HG02981 (cell line): Measurements from ENCODE around the gene ATP8B3.

ENCODE experiments used
- ATAC-seq: cut with Tn5 transposase; IDR thresholded peaks from one replicate; pipeline ENCODE4 v1.9.1; 2021; ENCODE audit warnings: mild to moderate bottlenecking, moderate library complexity; ENCODE audit not compliant: unreplicated experiment

The ATP8B3 gene

DNA sequence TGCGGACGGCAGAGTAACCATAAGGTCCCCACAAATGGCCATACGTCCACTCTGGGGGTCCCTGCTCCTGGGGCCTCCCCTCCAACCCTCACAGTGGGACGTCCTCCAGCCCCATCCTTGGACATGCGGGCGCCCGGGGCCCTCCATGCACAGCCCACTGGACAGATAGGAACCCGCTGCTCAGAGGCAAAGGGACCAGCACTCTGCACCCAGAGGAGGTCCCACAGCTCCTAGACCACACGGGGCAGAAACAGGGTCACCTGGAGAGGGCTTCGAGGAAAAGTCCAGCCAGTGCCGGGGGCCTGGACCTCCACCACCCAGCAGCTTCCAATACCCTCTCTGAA lies 25.1 kb upstream of the ATP8B3 start:
- ATAC-seq, result no peak

DNA sequence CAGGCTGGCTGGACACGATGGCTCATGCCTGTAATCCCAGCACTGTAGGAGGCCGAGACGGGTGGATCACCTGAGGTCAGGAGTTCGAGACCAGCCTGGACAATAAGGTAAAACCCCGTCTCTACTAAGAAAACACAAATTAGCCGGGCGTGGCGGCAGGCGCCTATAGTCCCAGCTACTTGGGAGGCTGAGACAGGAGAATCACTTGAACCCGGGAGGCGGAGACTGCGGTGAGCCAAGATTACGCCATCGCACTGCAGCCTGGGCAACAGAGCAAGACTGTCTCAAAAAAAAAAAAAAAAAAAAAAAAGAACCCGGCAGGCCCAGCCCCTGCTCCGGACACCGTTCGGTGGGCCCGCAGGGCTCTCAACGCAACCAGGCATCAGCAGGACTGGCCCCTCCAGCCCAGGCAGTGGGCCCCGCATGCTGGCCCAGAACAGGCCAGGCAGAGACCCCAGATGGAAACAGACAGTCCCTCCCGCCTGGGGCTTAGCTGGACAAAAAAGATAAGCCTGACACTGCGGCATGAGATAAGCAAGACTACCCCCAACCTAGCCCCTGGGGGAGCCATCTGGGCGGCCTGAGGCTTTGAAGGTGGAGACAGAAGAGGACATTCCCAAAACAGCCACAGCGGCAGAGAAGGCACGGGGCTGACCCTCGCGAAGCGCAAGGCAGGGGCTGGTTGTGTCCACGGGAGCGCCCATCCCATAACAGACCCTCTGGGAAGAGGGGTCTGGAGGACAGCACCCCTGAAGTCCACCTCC lies 24.6 kb upstream of the ATP8B3 start:
- no peak for ATAC-seq

DNA sequence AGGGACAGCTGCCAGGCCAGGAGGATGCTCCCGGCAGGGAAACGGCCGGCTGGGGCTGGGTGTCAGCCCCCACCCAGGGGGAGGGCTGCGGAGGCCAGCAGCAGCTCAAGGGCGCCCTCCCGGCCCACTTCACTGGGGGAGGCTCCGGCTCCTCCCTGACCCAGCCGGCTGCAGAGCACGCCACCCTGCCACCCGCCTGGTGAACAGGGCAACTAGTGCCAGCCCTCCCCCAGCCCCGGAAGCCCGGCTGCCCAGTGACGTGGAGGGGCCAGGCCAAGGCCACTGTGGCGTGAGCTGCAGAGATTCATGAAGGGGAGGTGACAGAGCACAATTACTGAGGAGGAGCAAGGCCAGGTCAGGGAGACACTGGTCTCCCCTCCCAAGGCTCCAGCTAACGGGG lies 21.5 kb upstream of the ATP8B3 start:
- ATAC-seq, result no peak

DNA sequence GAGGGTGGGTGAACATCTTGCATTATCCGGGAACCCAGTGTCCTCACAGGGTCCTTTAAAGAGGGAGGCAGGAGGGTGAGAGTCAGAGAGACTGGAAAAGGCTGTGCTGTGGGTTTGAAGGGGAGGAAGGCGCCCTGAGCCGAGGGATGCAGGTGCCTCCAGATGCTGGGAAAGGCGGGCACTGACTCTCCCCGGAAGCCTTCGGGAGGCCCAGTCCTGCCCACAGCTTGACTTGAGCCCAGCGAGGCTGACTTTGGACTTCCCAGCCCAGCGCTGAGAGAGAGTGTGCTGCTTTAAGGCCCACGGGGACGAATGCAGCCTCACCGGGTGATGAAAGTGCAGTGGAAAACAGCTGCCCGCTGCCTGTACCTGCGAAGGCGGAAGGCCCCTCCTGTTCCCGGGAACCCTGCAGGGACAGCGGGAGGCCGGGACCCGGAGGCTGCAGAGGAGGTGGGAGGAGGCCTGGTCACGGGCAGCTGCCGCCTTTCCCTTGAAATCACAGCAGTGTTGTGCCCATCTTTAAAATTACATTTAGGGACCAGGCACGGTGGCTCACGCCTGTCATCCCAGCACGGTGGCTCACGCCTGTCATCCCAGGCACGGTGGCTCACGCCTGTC lies 20.1 kb upstream of the ATP8B3 start:
- ATAC-seq, result no peak

DNA sequence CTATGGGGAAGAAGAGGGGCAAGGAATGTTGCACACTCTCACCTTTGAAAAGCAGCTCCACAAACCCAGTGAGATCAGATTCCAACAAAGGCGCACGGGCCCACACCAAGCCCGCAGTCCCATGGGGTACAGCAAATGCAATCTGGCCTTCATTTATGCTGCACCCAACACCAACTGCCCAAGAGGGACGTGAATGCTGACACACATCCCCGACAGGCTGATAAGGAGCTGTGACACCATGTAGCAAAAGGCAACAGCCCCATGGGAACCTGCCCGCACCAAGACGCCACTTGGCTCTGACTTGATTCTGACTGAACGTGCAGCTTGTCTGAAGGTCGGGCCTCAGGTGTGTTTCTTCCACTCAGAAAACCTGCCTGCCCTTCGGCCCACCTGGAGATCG lies 18.9 kb upstream of the ATP8B3 start:
- no peak for ATAC-seq

DNA sequence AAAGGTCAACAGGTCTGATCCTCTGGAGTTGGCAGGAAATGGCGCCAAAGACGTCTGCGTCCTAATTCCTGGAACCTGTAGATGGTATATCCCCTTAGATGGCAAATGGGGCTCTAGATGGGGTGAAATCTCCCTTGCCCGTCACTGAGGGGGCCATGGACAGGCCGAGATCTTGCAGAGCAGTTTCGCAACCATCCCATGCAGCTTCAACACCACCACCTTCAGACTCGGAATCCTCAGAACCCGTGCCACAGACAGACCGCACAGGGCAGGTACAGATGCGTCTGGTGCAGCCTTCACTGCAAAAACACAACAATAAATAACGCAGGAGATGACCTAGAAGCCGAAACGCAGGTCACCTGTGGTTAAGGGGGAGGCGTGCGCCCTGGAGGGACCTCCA lies 18.5 kb upstream of the ATP8B3 start:
- ATAC-seq, result no peak

DNA sequence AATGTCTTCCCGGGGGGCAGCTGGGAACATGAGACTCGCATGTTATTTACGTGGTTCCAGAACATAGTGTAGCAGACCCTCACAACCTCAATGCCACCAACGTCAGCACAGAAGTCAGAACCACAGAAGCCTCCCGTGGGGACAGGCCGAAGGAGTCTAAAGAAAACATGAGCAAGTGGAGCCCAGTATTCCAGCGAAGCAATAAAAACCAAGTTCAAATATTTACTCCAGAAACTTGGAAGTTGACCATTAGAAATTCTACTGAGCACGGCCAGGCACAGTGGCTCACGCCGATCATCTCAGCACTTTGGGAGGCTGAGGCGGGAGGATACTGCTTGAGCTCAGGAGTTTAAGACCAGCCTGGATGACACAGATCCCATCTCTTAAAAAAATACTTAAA lies 17.9 kb upstream of the ATP8B3 start:
- ATAC-seq, result no peak

DNA sequence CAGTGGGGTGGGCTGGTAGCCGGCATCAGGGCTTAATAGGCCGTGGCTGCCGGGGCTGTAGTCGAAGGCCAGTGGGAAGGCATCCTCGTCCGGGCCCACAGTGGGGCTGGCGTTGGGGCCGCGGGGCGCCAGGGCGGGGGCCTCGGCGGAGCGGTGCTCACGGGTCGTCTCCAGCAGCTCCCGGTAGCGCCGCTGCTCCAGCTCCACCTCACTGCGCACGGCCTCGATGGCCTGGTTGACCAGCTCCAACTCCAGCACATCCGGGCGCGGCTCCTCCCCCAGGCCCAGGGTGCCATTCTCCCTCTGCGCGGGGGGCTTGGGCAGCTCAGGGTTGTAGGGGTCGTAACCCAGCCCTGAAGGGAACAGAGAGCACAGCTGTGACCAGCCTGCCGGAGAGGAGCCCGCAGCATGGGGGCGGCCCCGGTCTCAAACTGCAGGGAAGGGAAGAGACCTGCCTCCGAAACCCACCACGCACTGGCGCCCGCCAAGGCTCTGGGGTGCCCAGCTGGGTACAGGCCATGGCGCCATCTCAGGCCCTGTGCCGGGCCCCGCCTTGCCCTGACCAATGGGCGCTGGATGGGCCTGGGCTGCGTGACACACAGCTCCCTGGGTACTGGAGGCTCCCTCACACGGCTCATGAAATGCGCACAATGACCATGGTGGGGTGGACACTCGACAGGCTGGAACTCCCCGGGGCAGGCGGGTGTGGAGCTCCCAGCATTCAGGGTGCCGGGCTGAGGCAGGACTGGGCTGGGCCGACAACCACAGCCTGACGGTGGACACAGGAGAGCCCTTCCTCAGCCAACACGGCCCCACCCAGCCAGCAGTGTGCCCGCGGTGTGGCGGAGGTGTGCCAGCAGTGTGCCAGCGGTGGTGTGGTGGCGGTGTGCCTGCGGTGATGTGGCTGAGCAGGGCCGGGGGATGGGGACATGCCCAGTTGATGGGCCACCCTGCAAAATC lies 16.5 kb upstream of the ATP8B3 start:
- no peak for ATAC-seq

DNA sequence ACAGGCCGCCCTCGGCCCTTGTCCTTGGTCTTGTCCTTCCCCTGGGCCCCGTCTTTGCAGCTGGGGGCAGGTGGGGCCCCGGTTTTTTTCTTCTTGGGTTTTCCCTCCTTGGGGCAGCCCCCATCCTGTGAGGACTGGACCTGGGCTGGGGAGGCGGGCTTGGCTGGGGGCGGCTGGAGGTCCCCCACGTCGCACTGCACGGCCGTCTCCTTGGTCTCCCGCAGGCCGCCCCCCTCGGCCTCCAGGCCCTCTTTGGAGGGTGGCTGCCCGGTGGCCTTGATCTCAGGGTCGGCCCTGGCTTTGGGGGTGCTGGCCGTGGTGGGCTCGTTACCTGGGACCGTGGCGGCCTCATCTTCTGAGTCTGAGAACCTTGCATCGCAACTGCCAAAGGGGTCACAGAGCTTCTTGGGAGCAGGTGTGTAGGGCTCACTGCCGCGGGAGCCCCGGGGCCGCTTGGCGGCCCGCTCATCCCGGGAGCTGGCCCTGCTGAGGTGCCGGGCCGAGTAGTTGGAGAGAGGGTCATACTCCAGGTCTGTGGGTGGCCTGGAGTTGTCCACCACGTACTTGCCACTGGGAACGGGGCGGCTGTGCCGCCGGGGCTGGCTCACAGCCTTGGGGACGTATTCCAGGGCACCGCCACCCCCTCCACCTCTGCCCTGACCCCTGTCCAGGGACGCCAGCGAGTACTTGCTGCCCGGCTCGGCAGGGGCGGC lies 15.6 kb upstream of the ATP8B3 start:
- no peak for ATAC-seq

DNA sequence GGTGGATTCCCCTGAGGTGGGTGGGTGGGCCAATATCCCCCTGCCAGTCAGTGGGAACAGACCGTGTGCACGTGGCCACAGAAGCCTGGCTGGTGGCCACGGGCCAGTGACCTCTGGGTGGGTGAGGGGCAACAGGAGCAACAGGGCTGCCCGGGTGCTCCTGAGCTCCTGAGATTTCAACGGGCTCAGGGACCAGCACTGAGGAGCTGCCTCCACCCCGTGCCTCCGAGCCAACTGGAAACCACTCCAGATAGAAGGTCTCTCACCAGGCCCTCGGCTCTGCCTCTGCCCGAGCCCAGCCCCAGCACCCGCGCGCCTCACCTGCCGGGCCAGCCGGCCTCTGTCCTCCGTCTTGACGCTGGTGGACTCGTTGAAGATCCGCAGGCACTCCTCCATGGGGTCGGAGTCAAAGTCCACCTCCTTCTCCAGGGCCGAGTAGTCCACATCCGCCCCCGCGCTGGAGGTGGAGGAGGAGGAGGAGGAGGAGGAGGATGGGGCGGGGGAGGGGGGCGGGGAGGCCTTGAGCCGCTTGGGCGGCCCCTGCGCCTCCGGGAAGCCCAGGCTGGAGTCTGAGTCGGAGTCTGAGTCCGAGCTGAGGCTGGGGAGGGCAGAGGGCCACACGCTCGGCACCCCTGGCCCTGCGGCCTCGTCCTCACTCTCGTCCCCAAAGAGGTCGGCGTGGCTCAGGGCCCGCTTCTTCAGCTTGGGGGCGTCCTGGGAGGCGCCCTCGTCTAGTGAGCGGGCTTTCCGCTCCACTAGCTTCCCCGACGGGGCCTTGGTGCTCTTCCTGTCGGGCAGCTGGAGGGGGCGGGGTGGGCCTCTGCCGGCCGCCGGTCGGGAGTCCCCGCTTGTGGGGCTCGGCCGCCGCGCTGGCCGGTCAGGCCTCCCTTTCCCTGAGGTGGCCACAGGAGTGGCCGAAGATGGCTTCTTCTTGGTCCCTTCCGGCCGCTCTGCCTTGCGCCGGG lies 14.8 kb upstream of the ATP8B3 start:
- ATAC-seq, result no peak

DNA sequence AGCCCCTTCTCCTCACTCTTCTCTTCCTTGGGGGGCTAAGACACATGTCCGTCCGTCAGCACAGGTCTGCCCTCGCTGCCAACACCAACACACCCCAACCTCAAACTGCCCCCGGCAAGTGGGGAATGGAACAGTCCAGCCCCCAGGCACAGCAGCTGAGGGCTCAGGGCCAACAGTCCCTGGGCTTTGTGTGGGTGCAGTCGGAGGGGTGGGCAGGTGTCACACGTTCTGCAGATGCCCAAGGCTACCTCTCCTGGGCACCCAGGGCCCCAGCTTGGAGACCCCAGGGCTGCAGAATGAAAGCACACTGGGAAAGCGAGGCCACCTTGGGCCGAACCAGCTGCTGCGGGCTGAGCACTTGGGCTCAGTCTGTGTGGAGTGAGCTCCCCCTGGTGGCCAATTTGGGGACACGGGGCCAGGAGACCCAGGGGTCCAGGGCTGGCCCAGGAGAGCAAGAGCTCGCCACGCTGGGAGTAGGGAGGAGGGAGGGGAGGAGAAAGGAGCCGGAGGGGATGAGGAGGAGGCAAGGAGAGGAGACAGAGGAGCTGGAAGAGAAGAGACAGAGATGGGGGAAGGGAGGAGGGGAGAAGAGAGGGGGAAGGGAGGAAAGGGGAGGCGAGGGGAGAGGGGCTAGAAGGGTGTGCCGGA lies 14.0 kb upstream of the ATP8B3 start:
- no peak for ATAC-seq

DNA sequence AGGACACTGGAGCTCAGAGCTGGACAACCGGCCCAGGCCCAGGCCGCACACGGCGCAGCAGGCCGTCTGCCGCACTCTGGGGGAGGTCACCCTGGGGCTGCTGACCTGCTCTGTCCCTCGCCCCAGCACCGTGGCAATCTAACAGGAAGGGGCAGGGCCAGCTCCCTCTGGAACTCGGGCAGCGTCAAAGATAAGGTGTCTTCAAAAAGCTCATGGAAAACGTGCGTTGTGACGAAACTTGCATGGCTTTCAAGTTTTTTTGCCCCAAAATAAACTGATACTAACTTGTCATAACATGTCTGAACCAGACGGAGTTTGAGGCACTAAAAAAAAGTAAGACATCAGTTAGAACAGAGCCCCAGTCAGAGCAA lies 12.2 kb upstream of the ATP8B3 start:
- ATAC-seq, result no peak

DNA sequence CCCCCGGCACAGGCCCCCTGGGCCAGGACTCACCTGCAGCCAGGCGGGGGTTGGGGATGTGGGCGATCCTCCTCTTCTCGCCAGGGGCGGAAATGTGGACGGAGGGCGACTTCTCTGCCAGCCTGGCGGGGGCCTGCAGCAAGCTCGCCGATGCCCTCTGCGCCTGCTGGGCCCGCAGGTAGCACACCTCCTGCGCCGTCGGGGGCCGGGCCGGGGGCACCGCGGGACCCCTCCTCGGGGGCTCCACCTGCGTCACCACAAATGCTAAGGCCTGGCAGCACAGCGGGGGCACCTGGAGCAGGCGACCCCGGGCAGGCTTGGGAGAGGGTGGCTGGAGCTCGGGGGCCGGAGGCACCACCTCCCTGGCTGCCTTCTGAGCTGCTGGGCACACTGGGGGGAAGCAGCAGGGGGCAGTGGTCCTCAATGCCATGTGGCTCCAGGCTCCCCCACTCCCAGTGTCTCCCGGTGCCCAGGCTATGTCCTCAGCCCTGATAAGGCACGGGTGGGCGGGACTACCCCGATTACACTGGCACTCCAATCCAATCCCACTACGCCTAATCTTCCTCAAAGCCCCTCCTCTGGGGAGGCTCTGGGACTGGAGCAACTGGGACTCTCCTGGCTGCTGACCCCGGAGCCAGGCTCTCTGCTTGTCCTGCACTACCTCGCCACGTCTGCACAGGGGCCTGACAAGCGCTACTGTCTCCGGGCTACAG lies 11.6 kb upstream of the ATP8B3 start:
- ATAC-seq, result no peak

DNA sequence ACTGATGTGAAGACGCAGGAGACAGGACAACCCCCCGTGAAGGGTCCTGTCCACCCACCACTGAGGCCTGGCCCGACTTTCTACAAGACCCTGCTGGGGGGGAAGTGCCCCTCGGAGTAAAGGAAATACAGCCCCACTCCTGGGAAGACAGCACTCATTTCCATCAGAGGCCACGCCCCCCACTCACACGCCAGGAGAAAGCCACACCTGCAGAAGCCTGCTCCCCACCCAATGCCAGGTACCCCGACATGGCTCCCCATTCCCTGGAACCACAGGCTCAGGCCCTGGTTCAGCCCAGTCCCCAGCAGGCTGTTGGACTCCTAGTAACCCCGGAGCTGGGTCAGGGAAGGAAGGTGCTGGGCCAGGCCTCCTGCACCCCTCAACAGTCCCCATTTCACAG lies 10.9 kb upstream of the ATP8B3 start:
- no peak for ATAC-seq

DNA sequence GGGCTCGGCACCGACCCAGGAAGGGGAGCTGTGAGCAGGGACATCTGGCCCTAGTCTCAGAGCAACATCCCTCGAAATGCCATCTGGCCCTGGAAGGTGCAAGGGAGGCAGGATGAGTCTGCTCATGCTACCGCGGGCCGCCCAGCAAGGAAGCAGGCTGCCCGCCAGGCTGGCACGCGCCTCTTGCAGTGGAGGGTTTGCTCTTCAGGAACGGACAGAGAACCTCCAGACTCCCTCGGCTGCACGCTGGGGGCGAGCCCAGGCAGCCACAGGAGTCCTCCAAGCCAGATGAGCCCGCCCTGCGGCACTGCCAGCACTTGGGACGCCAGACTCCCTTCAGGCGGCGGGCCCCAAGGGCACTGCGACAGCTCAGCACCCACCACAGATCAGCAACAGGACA lies 10.1 kb upstream of the ATP8B3 start:
- ATAC-seq, result no peak

DNA sequence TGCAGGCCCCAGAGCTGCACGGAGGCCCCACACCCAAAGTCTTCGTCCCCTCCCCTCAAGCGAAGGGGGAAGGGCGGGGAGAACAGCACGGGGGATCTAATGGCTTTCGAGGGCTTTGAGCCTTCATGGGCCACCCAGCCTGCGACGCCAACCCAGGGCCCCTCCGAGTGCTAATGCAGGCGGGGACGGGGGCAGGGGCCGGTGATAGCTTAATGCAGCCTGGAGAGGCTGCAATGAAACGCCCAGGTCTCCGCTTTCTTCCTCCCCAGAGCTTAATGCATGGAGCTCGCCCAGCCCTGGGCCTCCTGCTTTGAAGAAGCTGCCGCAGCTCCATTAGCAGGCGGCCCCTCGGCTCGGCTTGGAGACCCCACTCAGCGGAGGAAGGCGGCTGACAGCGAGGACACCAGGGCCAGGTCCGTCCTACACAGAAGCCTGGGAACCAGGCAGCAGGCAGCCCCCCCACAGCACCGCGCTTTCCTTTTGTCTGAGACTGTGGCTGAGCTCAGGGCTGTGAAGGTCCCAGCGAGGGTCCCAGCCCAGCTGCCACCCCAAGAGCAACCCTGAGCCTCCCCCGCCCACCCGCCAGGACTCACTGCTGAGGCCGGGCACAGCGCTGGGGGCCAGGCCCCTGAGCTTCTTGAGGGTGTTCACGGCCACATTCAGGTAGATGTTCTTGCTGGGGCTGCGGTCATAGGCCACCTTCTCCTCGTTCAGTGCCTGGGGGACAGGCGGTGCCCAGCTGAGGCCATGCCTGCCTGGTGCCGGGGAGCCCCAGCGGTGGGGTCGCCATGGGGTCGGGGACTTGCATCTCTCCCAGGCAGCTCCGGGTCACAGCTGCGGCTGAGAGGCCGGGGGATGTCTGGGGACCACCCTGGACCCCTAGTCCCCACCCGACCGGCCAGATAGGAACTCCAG lies 7.5 kb upstream of the ATP8B3 start:
- ATAC-seq, result no peak

DNA sequence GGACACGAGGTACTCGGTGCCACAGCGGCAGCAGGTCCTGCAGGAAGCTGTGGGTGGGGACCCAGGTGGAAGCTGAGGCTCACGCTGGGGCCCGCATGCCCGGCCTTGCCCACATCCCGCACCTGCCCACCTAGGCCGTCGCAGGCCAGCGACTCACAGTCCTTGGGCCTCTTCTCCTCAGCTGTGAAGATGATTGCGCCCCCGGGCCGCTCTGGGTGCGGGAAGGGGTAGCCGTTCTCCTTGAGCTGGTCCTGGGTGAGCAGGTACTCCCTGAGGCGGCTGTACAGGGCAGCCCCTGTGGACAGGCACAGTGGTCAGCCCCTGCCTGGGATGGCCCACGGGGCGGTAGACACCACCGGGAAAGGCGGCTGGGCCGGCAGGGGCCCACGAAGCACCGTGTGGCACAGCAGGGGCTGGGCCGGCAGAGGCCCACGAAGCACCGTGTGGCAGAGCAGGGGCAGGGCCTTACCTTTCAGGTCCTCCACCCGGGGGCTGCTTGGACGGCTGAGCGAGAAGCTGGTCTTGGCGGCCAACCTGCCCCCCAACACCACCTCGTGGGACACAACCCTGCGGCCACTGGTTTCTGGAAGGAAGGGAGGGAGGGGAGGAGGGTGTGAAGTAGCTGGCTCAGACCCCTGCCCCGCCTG lies 6.6 kb upstream of the ATP8B3 start:
- no peak for ATAC-seq
